Mucosa of descending colon (tissue), 3 donors: ENCODE measurements around the gene PEX6. TPM values are rescaled to one million over a fixed set of nuclear protein-coding genes. Genes with fewer than 3 reads are reported as not detected.
A peak's percentile ranks its signal among the peaks of the same experiment; 100 is the strongest.

Experiments
- ATAC-seq: fragments of 200-7000 bp; cut with Tn5 transposase; one replicate; pipeline ENCODE4 v1.9.1; 2020; ENCODE audit warnings: mild to moderate bottlenecking, moderate library complexity
- DNase-seq, 3 donors: peaks; one replicate each; pipeline ENCODE4 v3.0.0-alpha.2; 2020
- H3K36me3 ChIP-seq: fragments of 200-600 bp; one replicate; pipeline ENCODE4 v1.8.0; 2021; ENCODE audit warnings: low read depth, mild to moderate bottlenecking
- H3K4me1 ChIP-seq: fragments of 200-600 bp; one replicate; pipeline ENCODE4 v1.8.0; 2021; ENCODE audit warnings: low read depth, mild to moderate bottlenecking
- H3K4me3 ChIP-seq: fragments of 200-600 bp; one replicate; pipeline ENCODE4 v1.8.0; 2021; ENCODE audit warnings: mild to moderate bottlenecking
- H3K9me3 ChIP-seq: fragments of 200-600 bp; one replicate; pipeline ENCODE4 v1.8.0; 2021; ENCODE audit warnings: mild to moderate bottlenecking
- intact Hi-C, 2 donors: fragments of 100-400 bp; cut with DNase I in 1 of 2; cut with micrococcal nuclease in 1 of 2; formaldehyde crosslinking; loops; one replicate each; pipeline versions ENCODE4 v1.11.0 to v1.11.1; 2022; cut with DNase I, micrococcal nuclease
- long read RNA-seq, 2 donors: library from polyadenylated mRNA; unstranded; transcript quantifications; one replicate each; pipeline ENCODE4 v2.0.0, GENCODE V29; 2019 to 2021
- total RNA-seq, 3 donors: library from RNA; stranded (reverse); fragmentation: NEBNext Ultra II Directional in 2 of 3; extraction: Animal tissue kit (Norgen Biotek cat#: 25700) in 2 of 3; gene quantifications; one replicate each; pipeline versions ENCODE4 v1.2.1 to v1.2.4, GENCODE V29; 2021 to 2023
- TF ChIP-seq, protein P1 (sequence below): fragments of 200-600 bp; IDR thresholded peaks from one replicate; pipeline ENCODE4 v1.8.0; 2022; ENCODE audit warnings: antibody characterized with exemption, mild to moderate bottlenecking
- donor health status: DM: no; HTN: no; CAD: no; lungs with moderate emphysema.
- donor health status: DM: no; HTN: no; CAD: no.
- donor health status: DM: no; HTN: yes; CAD: no.

The PEX6 gene, protein sequence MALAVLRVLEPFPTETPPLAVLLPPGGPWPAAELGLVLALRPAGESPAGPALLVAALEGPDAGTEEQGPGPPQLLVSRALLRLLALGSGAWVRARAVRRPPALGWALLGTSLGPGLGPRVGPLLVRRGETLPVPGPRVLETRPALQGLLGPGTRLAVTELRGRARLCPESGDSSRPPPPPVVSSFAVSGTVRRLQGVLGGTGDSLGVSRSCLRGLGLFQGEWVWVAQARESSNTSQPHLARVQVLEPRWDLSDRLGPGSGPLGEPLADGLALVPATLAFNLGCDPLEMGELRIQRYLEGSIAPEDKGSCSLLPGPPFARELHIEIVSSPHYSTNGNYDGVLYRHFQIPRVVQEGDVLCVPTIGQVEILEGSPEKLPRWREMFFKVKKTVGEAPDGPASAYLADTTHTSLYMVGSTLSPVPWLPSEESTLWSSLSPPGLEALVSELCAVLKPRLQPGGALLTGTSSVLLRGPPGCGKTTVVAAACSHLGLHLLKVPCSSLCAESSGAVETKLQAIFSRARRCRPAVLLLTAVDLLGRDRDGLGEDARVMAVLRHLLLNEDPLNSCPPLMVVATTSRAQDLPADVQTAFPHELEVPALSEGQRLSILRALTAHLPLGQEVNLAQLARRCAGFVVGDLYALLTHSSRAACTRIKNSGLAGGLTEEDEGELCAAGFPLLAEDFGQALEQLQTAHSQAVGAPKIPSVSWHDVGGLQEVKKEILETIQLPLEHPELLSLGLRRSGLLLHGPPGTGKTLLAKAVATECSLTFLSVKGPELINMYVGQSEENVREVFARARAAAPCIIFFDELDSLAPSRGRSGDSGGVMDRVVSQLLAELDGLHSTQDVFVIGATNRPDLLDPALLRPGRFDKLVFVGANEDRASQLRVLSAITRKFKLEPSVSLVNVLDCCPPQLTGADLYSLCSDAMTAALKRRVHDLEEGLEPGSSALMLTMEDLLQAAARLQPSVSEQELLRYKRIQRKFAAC
- total RNA-seq: 10 to 100 TPM; 14.3 to 38.6 (median 20.6) TPM
- long read RNA-seq, donor 1, transcript PEX6-202 (17 exons, 3,478 nt): major isoform, 132 of 168 reads
- long read RNA-seq, donor 1, partial matches to known transcripts: 11 of 168 reads
- long read RNA-seq, donor 1, other reads (novel, unspliced or antisense): 25 of 168 reads
- long read RNA-seq, donor 2, partial matches to known transcripts: 0 of 3 reads
- long read RNA-seq, donor 2, other reads (novel, unspliced or antisense): 1 of 3 reads

GRCh38 chr6:42978839-42979522 lies at the start of gene PEX6:
Gene PEX6 (minus strand): TSS chr6:42979181. CDS start chr6:42979150, 31 bp downstream.
- ATAC-seq (peak; percentile 94), DNase-seq (peak; percentile 92 to 96 (median 94))
- H3K4me1 ChIP-seq: peaks cover 14% of the 10 kb centered on the region
- H3K4me3 ChIP-seq: peak within 1 kb of the TSS; percentile 69
- TF ChIP-seq, protein P1, sequence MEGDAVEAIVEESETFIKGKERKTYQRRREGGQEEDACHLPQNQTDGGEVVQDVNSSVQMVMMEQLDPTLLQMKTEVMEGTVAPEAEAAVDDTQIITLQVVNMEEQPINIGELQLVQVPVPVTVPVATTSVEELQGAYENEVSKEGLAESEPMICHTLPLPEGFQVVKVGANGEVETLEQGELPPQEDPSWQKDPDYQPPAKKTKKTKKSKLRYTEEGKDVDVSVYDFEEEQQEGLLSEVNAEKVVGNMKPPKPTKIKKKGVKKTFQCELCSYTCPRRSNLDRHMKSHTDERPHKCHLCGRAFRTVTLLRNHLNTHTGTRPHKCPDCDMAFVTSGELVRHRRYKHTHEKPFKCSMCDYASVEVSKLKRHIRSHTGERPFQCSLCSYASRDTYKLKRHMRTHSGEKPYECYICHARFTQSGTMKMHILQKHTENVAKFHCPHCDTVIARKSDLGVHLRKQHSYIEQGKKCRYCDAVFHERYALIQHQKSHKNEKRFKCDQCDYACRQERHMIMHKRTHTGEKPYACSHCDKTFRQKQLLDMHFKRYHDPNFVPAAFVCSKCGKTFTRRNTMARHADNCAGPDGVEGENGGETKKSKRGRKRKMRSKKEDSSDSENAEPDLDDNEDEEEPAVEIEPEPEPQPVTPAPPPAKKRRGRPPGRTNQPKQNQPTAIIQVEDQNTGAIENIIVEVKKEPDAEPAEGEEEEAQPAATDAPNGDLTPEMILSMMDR: no peak
- intact Hi-C loops: no loop called here
- no peaks in the 10 kb centered on the region for H3K36me3 ChIP-seq
- H3K9me3 ChIP-seq: no peaks in the 10 kb centered on the region

GRCh38 chr6:43026365-43026764 lies 47.4 kb upstream of the PEX6 start:
- DNase-seq (peak in 1 of 3 donors; percentile 7), ATAC-seq (no peak)
- peaks cover 13% of the 10 kb centered on the region for H3K36me3 ChIP-seq
- intact Hi-C loops: no loop called here
- TF ChIP-seq, protein P1: no peak
- peaks cover 7% of the 10 kb centered on the region for H3K4me1 ChIP-seq
- H3K9me3 ChIP-seq: no peaks in the 10 kb centered on the region
- H3K4me3 ChIP-seq: no peak overlapping the region

GRCh38 chr6:43024436-43024835 lies 45.5 kb upstream of the PEX6 start:
- DNase-seq (no peak), ATAC-seq (no peak)
- Histone ChIP-seq H3K9me3 (no peaks in the 10 kb centered on the region), H3K4me3 (no peak overlapping the region), H3K4me1 (peaks cover 11% of the 10 kb centered on the region), H3K36me3 (peaks cover 10% of the 10 kb centered on the region)
- intact Hi-C loops: no loop called here
- TF ChIP-seq, protein P1: no peak

GRCh38 chr6:43021270-43022047 lies 42.5 kb upstream of the PEX6 start, which contains the start of gene RRP36:
Gene RRP36 (plus strand): TSS chr6:43021623. CDS start chr6:43021655, 32 bp downstream.
- no peaks in the 10 kb centered on the region for H3K9me3 ChIP-seq
- H3K4me3 ChIP-seq: peak within 1 kb of the TSS; percentile 78
- ATAC-seq (peak; percentile 97), DNase-seq (peak; percentile 85 to 88 (median 88))
- TF ChIP-seq, protein P1: no peak
- no peaks in the 10 kb centered on the region for H3K36me3 ChIP-seq
- intact Hi-C loops: no loop called here
- peaks cover 15% of the 10 kb centered on the region for H3K4me1 ChIP-seq
